Prostate gland (tissue), 2 donors: ENCODE data around the gene EIF1. TPM values are rescaled to one million over a fixed set of nuclear protein-coding genes. Genes with fewer than 3 reads are reported as not detected.

ENCODE experiments used
- DNase-seq: peaks from one replicate; pipeline ENCODE4 v3.0.0-alpha.2; 2019; ENCODE audit warnings: low spot score
- H3K27ac ChIP-seq, 2 donors: fragments of 200-600 bp; sonication (generic); 2 replicates each; pipeline ENCODE4 v1.5.1; 2017 to 2019
- H3K27me3 ChIP-seq: fragments of 200-600 bp; sonication (generic); replicated peaks from 2 replicates; pipeline ENCODE4 v1.5.1; 2019; ENCODE audit not compliant: insufficient read depth
- H3K36me3 ChIP-seq, 2 donors: fragments of 200-600 bp; sonication (generic); 1 replicate in 1 of 2; 2 replicates in 1 of 2; pipeline versions ENCODE4 v1.5.1 to v1.8.1; 2017 to 2019
- H3K4me1 ChIP-seq: fragments of 200-600 bp; sonication (generic); replicated peaks from 2 replicates; pipeline ENCODE4 v1.5.1; 2019
- H3K4me3 ChIP-seq, 2 donors: fragments of 200-600 bp; sonication (generic); 2 replicates each; pipeline ENCODE4 v1.5.1; 2017 to 2019
- H3K9me3 ChIP-seq: fragments of 200-600 bp; sonication (generic); 2 replicates; pipeline ENCODE4 v1.5.1; 2017
- CTCF ChIP-seq, 4 experiments: fragments of 200-600 bp in 2 of 4; fragments of 450-650 bp in 2 of 4; sonication (generic) in 2 of 4; IDR thresholded peaks; 1 replicate in 3 of 4; 2 replicates in 1 of 4; pipeline ENCODE4 v1.5.1; 2016 to 2019; ENCODE audit warnings: antibody characterized with exemption in 4 of 4, mild to moderate bottlenecking in 2 of 4, moderate library complexity in 2 of 4
- POLR2A ChIP-seq: fragments of 450-650 bp; IDR thresholded peaks from one replicate; pipeline ENCODE4 v1.6.1; 2016; ENCODE audit warnings: antibody characterized with exemption, mild to moderate bottlenecking
- POLR2AphosphoS5 ChIP-seq: sonication (generic); formaldehyde crosslinking; IDR thresholded peaks from one replicate; pipeline ENCODE4 v1.6.1; 2017; ENCODE audit warnings: antibody characterized with exemption
- WGBS: methylation state at CpG from one replicate; pipeline ENCODE4 v1.1.5; 2018; 5-methylcytosine and 5-hydroxymethylcytosine counted together
- intact Hi-C: fragments of 100-400 bp; cut with DNase I; formaldehyde crosslinking; loops from one replicate; pipeline ENCODE4 v1.14.2; 2022
- total RNA-seq, 2 donors: library from RNA; depleted of rRNA; stranded (reverse); fragments of >200 nt; gene quantifications; one replicate each; pipeline ENCODE4 v1.1.0, GENCODE V29; 2016

Gene EIF1
- total RNA-seq, 2 donors from 2014 or later = 136 to 320 TPM

- 81% methylated on average over 13 of the region's 13 CpGs for WGBS
- no peak overlapping the region for H3K4me3 ChIP-seq
- intact Hi-C loops = no loop called here
Observed at GRCh38 chr17:41642252-41643156, 46.2 kb upstream of the EIF1 start.

GRCh38 chr17:41647038-41647813, 41.5 kb upstream of the EIF1 start:
- intact Hi-C loops = loop anchor here (5.0 kb wide), 2 partner anchors 320 to 740 kb away; no protein-coding TSS in a partner anchor
- no peak for DNase-seq
- H3K4me3 ChIP-seq = no peak overlapping the region
- no peaks in the 10 kb centered on the region for H3K36me3 ChIP-seq
- H3K27ac ChIP-seq = peak overlapping the region in 1 of 2 donors; percentile 51
- peaks cover 7% of the 10 kb centered on the region for H3K4me1 ChIP-seq
- 68% methylated on average over 15 of the region's 15 CpGs for WGBS
- no peaks in the 10 kb centered on the region for H3K9me3 ChIP-seq
- no peaks in the 10 kb centered on the region for H3K27me3 ChIP-seq
- TF ChIP-seq CTCF (IDR thresholded peaks at IDR 0.05) (no peak), POLR2A (no peak), POLR2AphosphoS5 (no peak)

More at GRCh38 chr17:41642252-41643156, 46.2 kb upstream of the EIF1 start:
- no peaks in the 10 kb centered on the region for H3K27me3 ChIP-seq
- DNase-seq = no peak
- H3K36me3 ChIP-seq = no peaks in the 10 kb centered on the region
- no peak for TF ChIP-seq CTCF (IDR thresholded peaks at IDR 0.05)
- no peak for TF ChIP-seq POLR2AphosphoS5
- no peaks in the 10 kb centered on the region for H3K9me3 ChIP-seq
- no peak overlapping the region for H3K27ac ChIP-seq
- H3K4me1 ChIP-seq = no peaks in the 10 kb centered on the region

- Histone ChIP-seq H3K27me3 (no peaks in the 10 kb centered on the region), H3K27ac (peak overlapping the region; percentile 36 to 47), H3K4me3 (peak overlapping the region; percentile 5 to 6), H3K36me3 (no peaks in the 10 kb centered on the region), H3K4me1 (peaks cover 7% of the 10 kb centered on the region), H3K9me3 (no peaks in the 10 kb centered on the region)
- intact Hi-C loops = loop anchor here (1.0 to 5.0 kb wide), 4 partner anchors 14 to 741 kb away; no protein-coding TSS in a partner anchor
- 4% methylated on average over 22 of the region's 22 CpGs for WGBS
- TF ChIP-seq POLR2AphosphoS5 (peak; percentile 40), CTCF (IDR thresholded peaks at IDR 0.05) (peak; percentile 97 to 99 (median 99)), POLR2A (no peak)
- peak; percentile 88 for DNase-seq
Observed at GRCh38 chr17:41647940-41648410, 40.7 kb upstream of the EIF1 start.

GRCh38 chr17:41648411-41649195, 40.1 kb upstream of the EIF1 start:
- peak; percentile 86 for DNase-seq
- no peaks in the 10 kb centered on the region for H3K36me3 ChIP-seq
- H3K9me3 ChIP-seq = no peaks in the 10 kb centered on the region
- peak; percentile 39 for TF ChIP-seq POLR2A
- TF ChIP-seq POLR2AphosphoS5 = peak; percentile 78
- TF ChIP-seq CTCF (IDR thresholded peaks at IDR 0.05) = peak; percentile 96 to 99 (median 98)
- 9% methylated on average over 37 of the region's 39 CpGs for WGBS
- intact Hi-C loops = loop anchor here (1.0 to 5.0 kb wide), 4 partner anchors 14 to 741 kb away; no protein-coding TSS in a partner anchor
- peaks cover 7% of the 10 kb centered on the region for H3K4me1 ChIP-seq
- H3K27ac ChIP-seq = peak overlapping the region; percentile 36 to 47
- no peaks in the 10 kb centered on the region for H3K27me3 ChIP-seq
- peak overlapping the region; percentile 5 to 6 for H3K4me3 ChIP-seq
